Measurements from ENCODE around the gene USB1. TPM values are rescaled to one million over a fixed set of nuclear protein-coding genes. Genes with fewer than 3 reads are reported as not detected.
A peak's percentile ranks its signal among the peaks of the same experiment; 100 is the strongest.
"Not testable (repeated sequence)": the region's sequence is repeated elsewhere in the genome, so short reads cannot be mapped to it uniquely, and the experiment has no call there.

Gene USB1
- total RNA-seq, 2 experiments from 2014 or later = 67.0 to 68.6 TPM

DNA sequence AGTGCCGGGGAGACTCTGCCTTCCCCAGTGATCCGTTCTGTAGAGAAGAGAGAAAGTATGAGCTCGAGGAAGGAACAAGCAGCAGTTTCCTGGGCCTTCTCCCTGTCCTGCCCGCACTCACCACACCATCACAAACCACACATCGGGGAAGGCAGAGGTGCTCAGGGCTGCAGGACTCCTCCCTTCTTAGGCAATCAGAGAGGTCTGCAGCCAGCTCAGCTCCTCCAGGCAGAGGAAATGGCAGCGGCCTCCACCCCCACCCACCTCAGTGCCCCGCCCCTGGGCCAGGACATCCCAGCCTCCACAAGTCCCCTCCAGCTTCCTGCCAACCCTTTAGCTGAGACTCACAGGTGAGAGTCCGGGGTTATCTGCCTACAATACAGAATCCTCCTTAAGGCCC, 2.7 kb upstream of the USB1 start:
- POLR2A ChIA-PET = interaction anchor here (1.0 kb wide), 1 partner anchor 11 kb away, joined by 3 read pairs; no protein-coding TSS in a partner anchor
- CTCF ChIA-PET = interaction anchor here (0.6 to 3.8 kb wide), 6 partner anchors 14 to 422 kb away, joined by 3 to 28 read pairs (median 8); no protein-coding TSS in a partner anchor
- Mint-ChIP-seq H3K4me3 (peak overlapping the region; percentile 79), H3K27ac (peak overlapping the region; percentile 85), H3K9me3 (ENCODE audit: insufficient read depth) (no peaks in the 10 kb centered on the region), H3K27me3 (ENCODE audit: low read depth) (no peaks in the 10 kb centered on the region), H3K36me3 (ENCODE audit: low read depth) (peaks cover 50% of the 10 kb centered on the region), H3K4me1 (ENCODE audit: low read depth) (peaks cover 67% of the 10 kb centered on the region)
- DNase-seq (peak; percentile 89), ATAC-seq (peak; percentile 40)

DNA sequence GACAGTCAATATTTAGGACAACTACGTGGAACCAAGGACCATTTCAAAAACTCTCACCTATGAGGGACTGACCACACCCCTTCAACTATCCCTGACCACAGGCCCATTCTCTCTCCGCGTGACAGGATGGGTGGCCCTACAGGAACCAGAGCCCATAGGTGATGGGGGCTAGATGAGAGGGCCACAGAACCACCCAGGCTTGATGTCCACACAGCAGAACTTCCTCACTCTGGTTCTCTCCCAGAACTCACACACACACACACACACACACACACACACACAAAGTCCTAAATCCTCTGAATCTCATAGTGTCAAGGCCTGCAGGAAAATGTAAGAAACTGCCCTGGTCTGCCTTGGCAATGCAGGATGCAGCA, 2.2 kb upstream of the USB1 start:
- no peak for ATAC-seq
- H3K27me3 Mint-ChIP-seq (ENCODE audit: low read depth) = no peaks in the 10 kb centered on the region
- ChIA-PET CTCF (interaction anchor here (0.6 to 3.8 kb wide), 9 partner anchors 14 to 422 kb away, joined by 3 to 28 read pairs (median 8); no protein-coding TSS in a partner anchor), POLR2A (interaction anchor here (1.0 to 1.3 kb wide), 2 partner anchors 11 to 92 kb away, joined by 3 read pairs; no protein-coding TSS in a partner anchor)
- H3K9me3 Mint-ChIP-seq (ENCODE audit: insufficient read depth) = no peaks in the 10 kb centered on the region
- DNase-seq = peak; percentile 36
- H3K4me1 Mint-ChIP-seq (ENCODE audit: low read depth) = peaks cover 70% of the 10 kb centered on the region
- peak overlapping the region; percentile 79 for H3K4me3 Mint-ChIP-seq
- peak overlapping the region; percentile 85 for H3K27ac Mint-ChIP-seq
- H3K36me3 Mint-ChIP-seq (ENCODE audit: low read depth) = peaks cover 53% of the 10 kb centered on the region

DNA sequence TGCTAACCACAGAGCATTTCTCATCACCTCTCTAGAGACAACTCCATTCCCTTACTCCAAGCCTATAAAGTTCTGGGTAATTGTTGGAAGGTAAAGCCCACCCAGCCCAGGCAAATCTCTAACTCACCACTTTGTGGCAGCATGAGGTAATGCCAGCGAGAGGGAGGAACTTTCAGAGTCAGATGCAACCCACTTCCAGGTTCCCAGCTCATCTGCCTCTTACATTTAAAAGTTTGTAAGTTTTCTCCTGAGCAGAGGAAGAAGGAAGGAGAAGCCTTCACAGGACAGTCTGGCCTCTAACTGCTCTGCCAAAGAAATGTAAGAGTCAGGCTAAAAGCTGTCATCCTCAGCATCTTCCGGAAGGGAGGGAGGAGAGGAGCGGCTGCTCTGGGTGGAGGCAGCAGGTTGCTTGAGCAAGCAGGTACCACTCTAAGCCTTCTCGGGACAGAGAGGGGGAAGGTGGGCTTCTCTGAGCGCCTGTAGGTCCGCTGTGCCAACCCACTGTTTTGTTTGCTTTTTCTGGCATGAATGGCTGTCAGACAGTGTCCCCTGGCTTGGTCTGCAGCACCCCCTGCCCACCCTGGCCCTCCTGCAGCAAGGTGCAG, 1.7 kb upstream of the USB1 start:
- POLR2A ChIA-PET = interaction anchor here (1.3 to 1.9 kb wide), 2 partner anchors 10 to 93 kb away, joined by 3 to 8 read pairs; no protein-coding TSS in a partner anchor
- peak overlapping the region; percentile 85 for H3K27ac Mint-ChIP-seq
- CTCF ChIA-PET = interaction anchor here (0.7 to 3.8 kb wide), 13 partner anchors 10 to 480 kb away, joined by 3 to 28 read pairs (median 4); partner anchors contain the start of gene CFAP20

DNA sequence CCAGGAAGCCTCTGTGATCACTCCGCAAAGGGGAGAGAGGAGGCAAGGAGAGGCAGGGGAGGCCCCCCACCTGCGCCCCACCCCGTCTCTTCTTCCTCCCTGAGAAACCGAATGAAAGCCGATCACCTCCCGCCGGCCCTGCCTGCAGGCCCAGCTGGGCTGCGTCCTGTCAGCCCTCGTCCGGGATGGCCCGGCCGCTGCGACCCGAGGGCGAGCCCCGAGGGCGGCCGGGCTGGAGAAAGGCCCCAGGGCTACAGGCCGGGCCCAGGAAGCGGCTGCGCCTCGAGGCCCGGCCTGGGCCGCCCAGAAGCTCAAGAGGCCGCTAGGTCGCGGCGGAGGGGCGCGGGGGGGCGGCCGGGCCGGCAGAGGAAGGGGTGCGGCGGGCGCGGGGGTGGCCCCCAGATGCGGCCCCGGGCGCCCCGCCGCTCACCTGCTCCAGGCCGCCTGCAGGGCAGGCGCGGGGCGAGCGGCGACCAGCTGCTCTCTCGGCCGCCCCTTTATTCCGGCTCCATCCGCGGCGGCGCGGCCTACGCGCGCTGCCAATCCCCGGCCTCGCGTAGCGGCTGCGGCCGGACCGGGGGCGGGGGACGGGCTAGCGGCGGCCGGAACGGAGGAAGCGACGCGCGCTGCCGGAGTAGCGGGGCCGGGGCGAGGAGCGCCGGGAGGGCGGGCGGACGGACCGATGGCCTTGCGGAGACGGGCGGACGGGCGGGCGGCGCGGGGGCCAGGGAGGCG, 1.1 kb upstream of the USB1 start, which contains the start of gene ZNF319:
Gene ZNF319 (minus strand): TSS at position 702 of the 735 bp plus-strand sequence. CDS start 2,407 bp downstream, outside the sequence.
- Mint-ChIP-seq H3K4me3 (peak within 1 kb of the TSS; percentile 96), H3K27ac (peak within 1 kb of the TSS; percentile 91), H3K9me3 (ENCODE audit: insufficient read depth) (no peaks in the 10 kb centered on the region), H3K27me3 (ENCODE audit: low read depth) (no peaks in the 10 kb centered on the region), H3K4me1 (ENCODE audit: low read depth) (peaks cover 62% of the 10 kb centered on the region), H3K36me3 (ENCODE audit: low read depth) (peaks cover 51% of the 10 kb centered on the region)
- peak; percentile 10 for ATAC-seq
- POLR2A ChIA-PET = interaction anchor here (1.2 to 1.9 kb wide), 4 partner anchors 11 to 101 kb away, joined by 3 to 8 read pairs (median 3); no protein-coding TSS in a partner anchor
- no peak for DNase-seq
- CTCF ChIA-PET = interaction anchor here (0.6 to 3.8 kb wide), 15 partner anchors 10 to 481 kb away, joined by 3 to 28 read pairs (median 4); partner anchors contain the start of gene CFAP20

More for the DNA sequence above, 1.7 kb upstream of the USB1 start:
- Mint-ChIP-seq H3K9me3 (ENCODE audit: insufficient read depth) (no peaks in the 10 kb centered on the region), H3K36me3 (ENCODE audit: low read depth) (peaks cover 52% of the 10 kb centered on the region), H3K27me3 (ENCODE audit: low read depth) (no peaks in the 10 kb centered on the region), H3K4me3 (peak overlapping the region; percentile 79), H3K4me1 (ENCODE audit: low read depth) (peaks cover 69% of the 10 kb centered on the region)
- DNase-seq = peak; percentile 65
- peak; percentile 16 for ATAC-seq

DNA sequence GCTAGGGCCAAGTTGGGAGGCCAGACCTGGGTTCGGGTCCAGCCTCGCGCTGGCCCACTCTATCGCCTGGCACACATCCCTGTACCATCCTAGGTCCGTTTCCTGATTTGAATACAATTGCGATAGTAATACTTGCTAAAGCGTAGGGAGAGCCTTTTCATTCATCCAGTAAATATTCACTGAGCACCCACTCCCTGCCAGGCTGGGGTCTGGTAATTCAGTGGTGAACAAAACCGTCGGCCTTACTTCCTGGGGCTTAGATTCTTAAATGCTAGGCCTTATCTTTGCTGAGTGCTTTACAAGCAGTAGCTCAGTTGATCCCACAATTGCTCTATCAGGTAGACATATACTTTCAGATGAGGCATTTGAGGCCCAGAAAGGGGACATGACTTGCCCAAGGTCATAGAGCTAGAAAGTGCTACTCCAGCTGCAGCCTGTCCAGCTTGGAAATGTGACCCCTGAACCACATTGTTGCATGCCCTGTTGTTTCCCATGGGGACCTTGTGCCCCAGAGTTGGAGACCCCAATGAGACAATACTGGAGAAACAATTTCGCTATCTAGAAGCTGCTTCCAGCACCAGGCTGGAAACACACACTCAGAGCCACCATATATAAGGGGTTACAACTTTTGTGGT, 691 bp downstream of the USB1 start:
- peaks cover 51% of the 10 kb centered on the region for H3K4me1 Mint-ChIP-seq (ENCODE audit: low read depth)
- POLR2A ChIA-PET = interaction anchor here (1.0 to 1.9 kb wide), 2 partner anchors 12 to 411 kb away, joined by 3 to 8 read pairs; no protein-coding TSS in a partner anchor
- no peak for ATAC-seq
- no peak for DNase-seq
- CTCF ChIA-PET = interaction anchor here (1.0 to 3.8 kb wide), 9 partner anchors 8 to 425 kb away, joined by 3 to 28 read pairs (median 4); no protein-coding TSS in a partner anchor
- H3K9me3 Mint-ChIP-seq (ENCODE audit: insufficient read depth) = no peaks in the 10 kb centered on the region
- peak overlapping the region; percentile 91 for H3K27ac Mint-ChIP-seq
- H3K27me3 Mint-ChIP-seq (ENCODE audit: low read depth) = no peaks in the 10 kb centered on the region
- H3K4me3 Mint-ChIP-seq = peak overlapping the region; percentile 96
- H3K36me3 Mint-ChIP-seq (ENCODE audit: low read depth) = peaks cover 49% of the 10 kb centered on the region

DNA sequence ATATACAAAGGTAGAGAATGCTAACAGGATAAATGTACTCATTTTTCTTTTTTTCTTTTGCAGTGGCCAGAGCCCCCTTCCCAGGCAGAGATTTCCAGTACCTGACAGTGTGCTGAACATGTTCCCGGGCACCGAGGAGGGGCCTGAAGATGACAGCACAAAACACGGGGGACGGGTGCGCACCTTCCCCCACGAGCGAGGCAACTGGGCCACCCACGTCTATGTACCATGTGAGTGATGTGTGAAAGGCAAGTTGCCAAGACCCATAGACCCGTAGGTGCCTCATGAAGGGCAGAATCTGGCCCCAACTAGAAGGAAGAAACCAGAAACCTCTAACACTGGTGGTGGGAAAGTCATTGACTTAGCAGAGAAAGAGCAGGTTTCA, 1.2 kb downstream of the USB1 start:
- Mint-ChIP-seq H3K36me3 (ENCODE audit: low read depth) (peaks cover 48% of the 10 kb centered on the region), H3K9me3 (ENCODE audit: insufficient read depth) (no peaks in the 10 kb centered on the region), H3K4me3 (peak overlapping the region; percentile 96), H3K4me1 (ENCODE audit: low read depth) (peaks cover 47% of the 10 kb centered on the region), H3K27ac (peak overlapping the region; percentile 91), H3K27me3 (ENCODE audit: low read depth) (no peaks in the 10 kb centered on the region)
- DNase-seq (no peak), ATAC-seq (no peak)
- CTCF ChIA-PET = interaction anchor here (1.1 to 2.0 kb wide), 3 partner anchors 8 to 102 kb away, joined by 3 to 4 read pairs (median 3); no protein-coding TSS in a partner anchor
- POLR2A ChIA-PET = no interaction called here

DNA sequence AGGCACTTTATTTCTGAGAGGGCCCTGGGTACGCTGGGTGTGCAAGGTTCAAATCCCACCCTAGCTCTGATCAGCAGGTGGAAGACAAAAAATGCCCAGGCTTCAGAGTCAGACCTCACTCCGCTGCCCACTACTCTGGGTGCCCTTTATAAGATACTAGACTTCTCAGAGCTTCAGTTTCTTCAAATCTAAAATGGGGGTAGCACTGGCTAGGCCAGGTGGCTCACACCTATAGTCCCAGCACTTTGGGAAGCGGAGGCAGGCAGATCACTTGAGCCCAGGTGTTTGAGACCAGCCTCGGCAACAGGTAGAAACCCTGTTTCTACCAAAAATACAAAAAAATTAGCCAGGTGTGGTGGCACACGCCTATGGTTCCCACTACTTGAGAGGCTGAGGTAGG, 1.7 kb downstream of the USB1 start:
- Mint-ChIP-seq H3K9me3 (ENCODE audit: insufficient read depth) (no peaks in the 10 kb centered on the region), H3K27me3 (ENCODE audit: low read depth) (no peaks in the 10 kb centered on the region), H3K4me1 (ENCODE audit: low read depth) (peaks cover 42% of the 10 kb centered on the region), H3K4me3 (no peak overlapping the region), H3K27ac (no peak overlapping the region), H3K36me3 (ENCODE audit: low read depth) (peaks cover 42% of the 10 kb centered on the region)
- ATAC-seq = no peak
- no peak for DNase-seq
- ChIA-PET CTCF (interaction anchor here (1.1 to 1.3 kb wide), 2 partner anchors 24 to 103 kb away, joined by 3 read pairs; no protein-coding TSS in a partner anchor), POLR2A (no interaction called here)

DNA sequence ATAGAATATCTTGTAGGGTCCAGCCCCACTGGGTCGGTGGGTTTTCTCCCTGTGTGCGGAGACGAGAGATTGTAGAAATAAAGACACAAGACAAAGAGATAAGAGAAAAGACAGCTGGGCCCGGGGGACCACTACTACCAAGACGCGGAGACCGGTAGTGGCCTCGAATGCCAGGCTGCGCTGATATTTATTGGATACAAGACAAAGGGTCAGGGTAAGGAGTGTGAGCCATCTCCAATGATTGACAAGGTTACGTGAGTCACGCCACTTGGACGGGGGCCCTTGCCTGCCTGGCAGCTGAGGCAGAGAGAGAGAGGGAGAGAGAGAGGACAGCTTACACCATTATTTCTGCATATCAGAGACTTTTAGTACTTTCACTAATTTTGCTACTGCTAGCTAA, 3.5 kb downstream of the USB1 start:
- peaks cover 42% of the 10 kb centered on the region for H3K36me3 Mint-ChIP-seq (ENCODE audit: low read depth)
- ChIA-PET POLR2A (interaction anchor here (0.6 kb wide), 1 partner anchor 641 kb away, joined by 3 read pairs; no protein-coding TSS in a partner anchor), CTCF (interaction anchor here (0.7 to 1.3 kb wide), 4 partner anchors 20 to 248 kb away, joined by 3 to 4 read pairs (median 4); partner anchors contain the start of gene CFAP20)
- not testable (repeated sequence) for H3K27ac Mint-ChIP-seq; H3K27me3 Mint-ChIP-seq (ENCODE audit: low read depth); DNase-seq; H3K4me3 Mint-ChIP-seq; H3K9me3 Mint-ChIP-seq (ENCODE audit: insufficient read depth); ATAC-seq
- H3K4me1 Mint-ChIP-seq (ENCODE audit: low read depth) = peaks cover 28% of the 10 kb centered on the region

DNA sequence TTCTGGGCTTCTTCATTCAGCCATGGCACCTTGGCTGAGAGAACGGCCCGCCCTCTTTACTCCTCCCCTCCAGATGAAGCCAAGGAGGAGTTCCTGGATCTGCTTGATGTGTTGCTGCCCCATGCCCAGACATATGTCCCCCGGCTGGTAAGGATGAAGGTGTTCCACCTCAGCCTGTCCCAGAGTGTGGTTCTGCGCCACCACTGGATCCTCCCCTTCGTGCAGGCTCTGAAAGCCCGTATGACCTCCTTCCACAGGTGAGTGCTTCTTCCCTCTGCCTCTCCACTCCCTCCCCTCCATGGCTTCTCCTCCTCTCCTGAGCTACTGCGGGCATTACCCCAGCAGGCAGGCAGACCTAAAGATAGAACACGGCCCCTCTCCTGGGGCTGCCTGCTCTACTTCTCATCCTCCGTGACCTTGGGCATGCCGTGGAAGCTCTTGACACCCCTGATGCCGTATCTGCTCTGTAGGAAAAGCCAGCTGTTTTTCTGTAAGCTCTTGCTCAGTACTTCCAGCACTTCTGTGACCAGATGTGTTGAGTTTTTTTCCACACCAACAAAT, 8.7 kb downstream of the USB1 start:
- no peaks in the 10 kb centered on the region for H3K9me3 Mint-ChIP-seq (ENCODE audit: insufficient read depth)
- H3K4me3 Mint-ChIP-seq = no peak overlapping the region
- no peaks in the 10 kb centered on the region for H3K4me1 Mint-ChIP-seq (ENCODE audit: low read depth)
- no peaks in the 10 kb centered on the region for H3K27me3 Mint-ChIP-seq (ENCODE audit: low read depth)
- ATAC-seq = no peak
- POLR2A ChIA-PET = interaction anchor here (1.0 kb wide), 1 partner anchor 15 kb away, joined by 3 read pairs; no protein-coding TSS in a partner anchor
- H3K36me3 Mint-ChIP-seq (ENCODE audit: low read depth) = peaks cover 38% of the 10 kb centered on the region
- no peak overlapping the region for H3K27ac Mint-ChIP-seq
- no peak for DNase-seq
- CTCF ChIA-PET = interaction anchor here (1.1 to 1.5 kb wide), 3 partner anchors 9 to 490 kb away, joined by 3 to 4 read pairs (median 3); partner anchors contain the start of genes USB1 and ZNF319

DNA sequence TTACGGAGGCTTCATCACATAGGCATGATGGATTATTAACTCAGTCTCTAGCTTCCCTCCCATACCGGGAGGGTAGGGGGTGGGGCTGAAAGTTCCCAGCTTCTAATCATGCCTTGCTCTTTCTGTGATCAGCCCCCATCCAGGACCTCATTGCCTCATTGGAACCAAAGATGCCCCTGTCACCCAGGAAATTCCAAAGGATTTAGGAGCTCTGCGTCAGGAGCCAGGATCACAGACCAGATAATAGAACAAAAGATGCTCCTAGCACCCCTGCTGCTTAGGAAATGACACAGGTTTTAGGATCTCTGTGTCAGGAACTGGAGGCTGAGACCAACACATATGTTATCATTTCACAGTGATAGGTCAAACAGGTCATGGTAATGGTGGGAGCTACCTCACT, 9.7 kb downstream of the USB1 start:
- Mint-ChIP-seq H3K9me3 (ENCODE audit: insufficient read depth) (no peaks in the 10 kb centered on the region), H3K36me3 (ENCODE audit: low read depth) (peaks cover 37% of the 10 kb centered on the region), H3K27me3 (ENCODE audit: low read depth) (no peaks in the 10 kb centered on the region), H3K4me3 (no peak overlapping the region), H3K4me1 (ENCODE audit: low read depth) (no peaks in the 10 kb centered on the region), H3K27ac (no peak overlapping the region)
- CTCF ChIA-PET = interaction anchor here (1.1 to 1.5 kb wide), 3 partner anchors 9 to 491 kb away, joined by 3 to 4 read pairs (median 3); partner anchors contain the start of genes USB1 and ZNF319
- ATAC-seq (no peak), DNase-seq (no peak)
- POLR2A ChIA-PET = interaction anchor here (1.0 kb wide), 1 partner anchor 14 kb away, joined by 3 read pairs; no protein-coding TSS in a partner anchor

DNA sequence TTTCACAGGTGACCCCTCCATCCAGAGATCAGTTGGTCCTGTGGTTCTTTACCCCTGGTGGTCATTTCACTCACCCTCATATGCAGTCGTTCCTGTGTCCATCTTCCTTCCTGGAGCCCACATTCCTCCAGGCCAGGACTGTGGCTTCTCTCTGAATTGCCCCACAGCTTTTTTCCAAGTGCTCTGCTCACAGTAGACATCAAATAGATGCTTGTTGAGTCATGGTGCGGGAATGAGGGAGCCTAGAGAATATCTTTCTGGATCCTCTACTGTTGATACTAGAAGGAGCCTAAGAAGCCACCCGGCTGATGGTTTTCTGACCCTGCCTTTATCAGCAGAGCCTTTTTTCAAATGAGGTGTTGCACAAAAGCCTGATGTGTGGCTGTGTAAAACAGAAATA, 10.4 kb downstream of the USB1 start:
- no peak for DNase-seq

More for the DNA sequence above, 10.4 kb downstream of the USB1 start:
- Mint-ChIP-seq H3K4me1 (ENCODE audit: low read depth) (no peaks in the 10 kb centered on the region), H3K9me3 (ENCODE audit: insufficient read depth) (no peaks in the 10 kb centered on the region), H3K27me3 (ENCODE audit: low read depth) (no peaks in the 10 kb centered on the region), H3K27ac (no peak overlapping the region), H3K36me3 (ENCODE audit: low read depth) (peaks cover 32% of the 10 kb centered on the region), H3K4me3 (no peak overlapping the region)
- POLR2A ChIA-PET = no interaction called here
- CTCF ChIA-PET = no interaction called here
- no peak for ATAC-seq

Data from activated CD8-positive, alpha-beta T cell treated with anti-CD3 and anti-CD28 coated beads, Interleukin-2, amount 10 ng/mL, durations not matched to agents 7 days and 5 days (primary cell).